GM12874 (cell line): ENCODE results near the gene KLHL2.

Experiments used
- TF ChIP-seq, protein P1 (sequence below): IDR thresholded peaks from 2 replicates; pipeline ENCODE4 v1.5.1; 2011; ENCODE audit warnings: low read depth, mild to moderate bottlenecking, control low read depth, low read length, moderate library complexity; ENCODE audit not compliant: insufficient read depth

The KLHL2 gene

GRCh38 chr4:165326831-165327210, 119.5 kb downstream of the KLHL2 start:
- TF ChIP-seq, protein P1, sequence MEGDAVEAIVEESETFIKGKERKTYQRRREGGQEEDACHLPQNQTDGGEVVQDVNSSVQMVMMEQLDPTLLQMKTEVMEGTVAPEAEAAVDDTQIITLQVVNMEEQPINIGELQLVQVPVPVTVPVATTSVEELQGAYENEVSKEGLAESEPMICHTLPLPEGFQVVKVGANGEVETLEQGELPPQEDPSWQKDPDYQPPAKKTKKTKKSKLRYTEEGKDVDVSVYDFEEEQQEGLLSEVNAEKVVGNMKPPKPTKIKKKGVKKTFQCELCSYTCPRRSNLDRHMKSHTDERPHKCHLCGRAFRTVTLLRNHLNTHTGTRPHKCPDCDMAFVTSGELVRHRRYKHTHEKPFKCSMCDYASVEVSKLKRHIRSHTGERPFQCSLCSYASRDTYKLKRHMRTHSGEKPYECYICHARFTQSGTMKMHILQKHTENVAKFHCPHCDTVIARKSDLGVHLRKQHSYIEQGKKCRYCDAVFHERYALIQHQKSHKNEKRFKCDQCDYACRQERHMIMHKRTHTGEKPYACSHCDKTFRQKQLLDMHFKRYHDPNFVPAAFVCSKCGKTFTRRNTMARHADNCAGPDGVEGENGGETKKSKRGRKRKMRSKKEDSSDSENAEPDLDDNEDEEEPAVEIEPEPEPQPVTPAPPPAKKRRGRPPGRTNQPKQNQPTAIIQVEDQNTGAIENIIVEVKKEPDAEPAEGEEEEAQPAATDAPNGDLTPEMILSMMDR, result no peak

DNA sequence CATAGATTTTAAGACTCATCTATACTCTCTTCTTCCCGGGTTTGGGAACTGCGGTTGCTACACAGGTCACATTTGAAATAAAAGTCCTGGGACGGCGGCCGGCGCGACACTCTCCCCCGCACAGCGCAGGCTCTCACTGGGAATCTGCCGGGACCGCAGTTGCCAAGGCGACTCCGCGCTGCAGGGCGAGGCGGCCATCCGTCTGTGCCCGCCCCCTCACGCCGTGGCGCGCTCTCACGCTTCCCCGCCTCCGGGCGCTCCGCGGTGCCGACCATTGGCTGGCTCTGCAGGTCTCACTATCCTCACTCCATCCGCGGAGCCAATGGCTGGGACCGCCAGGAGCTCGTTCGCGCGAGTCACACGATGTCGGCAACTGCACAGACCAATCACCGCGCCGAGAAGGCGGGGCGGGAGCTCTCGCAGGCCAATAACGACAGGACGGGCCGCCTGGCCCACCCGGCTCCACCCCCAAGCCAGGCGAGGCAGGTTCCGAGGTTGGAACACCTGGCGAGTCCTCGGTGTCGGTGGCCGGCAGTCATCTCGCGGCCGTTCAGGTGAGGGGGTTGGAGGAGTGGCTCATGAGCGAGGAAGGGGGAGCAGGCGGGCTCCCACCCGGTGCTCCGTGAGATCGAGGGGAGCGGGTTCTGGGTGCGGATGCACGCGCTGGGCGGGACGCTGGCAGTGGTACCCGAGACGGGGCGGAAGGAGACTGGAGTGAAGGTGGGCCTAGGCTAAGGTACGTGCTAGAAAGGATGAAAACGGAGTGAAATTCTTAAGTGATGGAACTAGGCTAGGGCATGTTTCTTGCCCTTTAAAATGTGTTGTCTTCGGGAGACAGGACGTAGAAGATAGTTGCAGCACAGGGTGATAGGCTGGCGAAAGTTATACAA, 120.1 kb downstream of the KLHL2 start, which contains the start of gene MSMO1:
Gene MSMO1 (plus strand): TSS at position 459 of the 890 bp plus-strand sequence. CDS start 5,702 bp downstream, outside the sequence.
- TF ChIP-seq, protein P1, result no peak

DNA sequence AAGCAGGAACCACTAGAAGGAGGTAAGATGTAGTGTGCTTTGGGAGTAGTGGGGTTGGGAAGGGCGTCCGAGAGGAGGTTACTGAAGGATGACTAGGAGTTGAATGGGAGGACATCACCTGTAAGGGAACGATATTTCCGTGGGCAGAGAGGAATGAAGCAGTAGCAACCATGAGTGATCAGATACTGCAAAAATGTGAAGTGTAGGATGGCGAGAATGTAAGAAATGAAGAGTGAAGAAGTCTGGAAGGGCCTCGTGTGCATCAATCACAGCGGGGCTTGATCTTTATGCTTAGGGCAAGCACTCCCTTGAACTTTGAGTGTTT, 120.7 kb downstream of the KLHL2 start:
- TF ChIP-seq, protein P1, result no peak

DNA sequence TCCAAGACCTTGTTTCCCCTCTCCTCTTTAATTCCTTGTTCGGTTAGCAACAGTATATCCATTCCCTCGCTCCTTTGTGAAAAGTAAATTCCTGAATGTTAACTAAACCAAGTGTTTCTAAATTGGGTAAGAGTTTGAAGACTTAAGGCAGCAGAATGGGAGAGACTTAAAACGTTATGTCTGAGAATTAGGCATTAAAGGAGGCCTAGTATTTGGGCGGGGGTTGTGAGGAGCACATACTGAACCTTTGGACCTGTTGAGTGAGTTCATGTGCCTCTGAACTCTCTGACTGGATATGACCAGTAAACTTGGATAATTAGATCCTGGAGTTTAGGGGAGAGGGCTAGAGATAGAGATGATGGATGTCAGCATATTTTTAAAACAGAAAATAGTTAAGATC, 121.3 kb downstream of the KLHL2 start:
- TF ChIP-seq, protein P1, result no peak

- TF ChIP-seq, protein P1, result no peak
Observed at GRCh38 chr4:165330071-165330470, 122.7 kb downstream of the KLHL2 start.

DNA sequence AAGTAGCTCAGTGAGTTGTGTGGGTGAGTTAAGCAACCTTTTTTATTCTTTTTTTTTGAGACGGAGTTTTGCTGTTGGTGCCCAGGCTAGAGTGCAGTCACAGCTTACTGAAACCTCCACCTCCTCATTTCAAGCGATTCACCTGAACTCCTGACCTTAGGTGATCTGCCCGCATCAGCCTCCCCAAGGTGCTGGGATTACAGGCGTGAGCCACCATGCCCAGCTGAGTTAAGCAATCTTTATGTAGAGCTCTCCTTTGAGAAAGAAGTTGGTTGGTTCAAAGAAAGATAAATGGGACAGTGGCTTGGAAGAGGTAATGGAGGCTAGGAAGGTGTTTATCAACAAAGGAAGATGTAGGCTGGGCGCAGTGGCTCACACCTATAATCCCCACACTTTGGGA, 123.3 kb downstream of the KLHL2 start:
- TF ChIP-seq, protein P1, result no peak

DNA sequence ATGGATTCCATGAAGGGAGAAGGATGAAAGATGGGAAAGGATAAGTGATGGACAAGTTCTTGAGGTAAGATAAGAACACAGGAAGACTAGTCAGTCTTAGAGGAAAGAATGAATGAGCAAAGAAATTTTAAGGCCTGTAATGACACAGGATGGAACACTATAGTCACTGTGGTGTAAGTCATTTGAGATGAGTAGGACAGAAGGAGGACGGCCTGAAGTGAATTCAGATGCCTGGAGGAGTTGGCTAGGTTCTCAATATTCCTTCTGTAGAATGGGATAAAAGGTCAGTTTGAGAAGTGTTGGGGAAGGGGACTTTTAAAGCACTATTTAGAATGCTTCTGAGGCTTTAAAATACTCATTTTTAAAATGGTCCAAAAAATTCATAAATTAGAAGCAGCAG, 124.0 kb downstream of the KLHL2 start:
- TF ChIP-seq, protein P1, result no peak
